Measurements from ENCODE around the gene NDST3.

DNA sequence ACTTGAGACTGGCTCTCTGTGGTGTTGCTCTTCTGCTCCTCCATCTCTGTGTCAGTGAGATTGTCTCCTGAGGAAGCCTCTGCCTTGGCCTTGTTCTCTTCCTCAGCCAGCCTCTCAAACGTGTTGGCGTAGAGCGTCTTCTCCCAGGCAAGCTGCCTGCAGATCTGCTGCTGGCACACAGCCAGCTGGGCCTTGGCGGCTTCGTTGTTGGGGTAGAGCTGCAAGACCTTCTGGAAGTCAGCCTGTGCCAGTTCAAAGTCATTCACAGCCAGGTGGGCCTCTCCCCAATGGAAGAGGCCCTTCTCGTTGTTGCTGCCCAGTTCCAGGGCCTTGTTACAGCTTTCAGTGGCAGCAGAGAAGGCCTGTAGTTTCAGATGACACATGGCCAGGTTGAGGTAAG lies 159.1 kb downstream of the NDST3 start:
- TF ChIP-seq GATA3 (IDR thresholded peaks at IDR 0.05; ENCODE audit: low read depth, low read length) (no peak), GATA2 (IDR thresholded peaks at IDR 0.05; ENCODE audit: low read depth, low read length) (no peak)
